Measurements from ENCODE around the gene C1orf146.
"Not testable (repeated sequence)": the region's sequence is repeated elsewhere in the genome, so short reads cannot be mapped to it uniquely, and the experiment has no call there.

Gene C1orf146

DNA sequence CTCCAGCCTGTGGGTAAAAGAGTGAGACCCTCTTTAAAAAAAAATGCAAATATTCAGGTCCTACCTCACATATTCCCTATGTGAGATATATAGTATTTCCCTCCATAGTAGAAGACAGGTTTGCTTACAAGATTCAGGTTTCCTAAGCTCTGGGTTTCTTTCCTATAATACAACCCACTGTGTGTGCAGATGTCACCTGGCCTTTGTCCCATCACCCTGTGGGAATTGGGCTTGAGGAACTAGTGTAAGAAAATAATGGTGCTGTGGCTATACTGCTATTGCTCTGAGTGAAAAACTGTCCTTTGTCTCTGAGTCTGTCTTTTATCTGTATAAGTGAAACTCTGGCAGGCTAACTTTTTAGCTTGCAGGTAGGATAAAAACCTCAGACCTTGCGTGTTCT is 13.0 kb downstream of the C1orf146 start:
- TF ChIP-seq PKNOX1 (IDR thresholded peaks at IDR 0.05), result no peak
- no peak for TF ChIP-seq SUZ12 (IDR thresholded peaks at IDR 0.05)
- no peak for TF ChIP-seq ARNT (IDR thresholded peaks at IDR 0.05)
- TF ChIP-seq FOXA1 (IDR thresholded peaks at IDR 0.05), result no peak
- no peak for TF ChIP-seq FOXK2 (IDR thresholded peaks at IDR 0.05)
- TF ChIP-seq ELF4 (IDR thresholded peaks at IDR 0.05), result no peak
- no peak for TF ChIP-seq ZNF384 (IDR thresholded peaks at IDR 0.05)
- no peak for TF ChIP-seq HDGF (IDR thresholded peaks at IDR 0.05; ENCODE audit: borderline replicate concordance)
- no peak for TF ChIP-seq BHLHE40 (IDR thresholded peaks at IDR 0.05; ENCODE audit: borderline replicate concordance)
- TF ChIP-seq NFRKB (IDR thresholded peaks at IDR 0.05), result no peak
- TF ChIP-seq L3MBTL2 (conservative IDR thresholded peaks at IDR 0.05), result no peak
- no peak for TF ChIP-seq CTBP1 (IDR thresholded peaks at IDR 0.05; ENCODE audit: borderline replicate concordance)
- ChIA-PET POLR2A (no interaction called here), CTCF (interaction anchor here (0.5 kb wide), 1 partner anchor 1256 kb away, joined by 3 read pairs; no protein-coding TSS in a partner anchor)
- no peak for DNase-seq (ENCODE audit: extremely low spot score)

- ChIA-PET POLR2A (no interaction called here), CTCF (interaction anchor here (1.0 kb wide), 1 partner anchor 51 kb away, joined by 3 read pairs; no protein-coding TSS in a partner anchor)
- no peak for TF ChIP-seq BHLHE40 (IDR thresholded peaks at IDR 0.05; ENCODE audit: borderline replicate concordance)
- TF ChIP-seq SUZ12 (IDR thresholded peaks at IDR 0.05), result no peak
- TF ChIP-seq SP1 (IDR thresholded peaks at IDR 0.05), result no peak
- TF ChIP-seq ARNT (IDR thresholded peaks at IDR 0.05), result no peak
- no peak for TF ChIP-seq L3MBTL2 (conservative IDR thresholded peaks at IDR 0.05)
- no peak for TF ChIP-seq NFRKB (IDR thresholded peaks at IDR 0.05)
- no peak for TF ChIP-seq ZNF384 (IDR thresholded peaks at IDR 0.05)
- no peak for TF ChIP-seq LEF1 (IDR thresholded peaks at IDR 0.05; ENCODE audit: borderline replicate concordance)
- no peak for TF ChIP-seq TARDBP (IDR thresholded peaks at IDR 0.05)
- DNase-seq (ENCODE audit: extremely low spot score), result no peak
Observed at GRCh38 chr1:92240034-92240433, 22.3 kb downstream of the C1orf146 start.

DNA sequence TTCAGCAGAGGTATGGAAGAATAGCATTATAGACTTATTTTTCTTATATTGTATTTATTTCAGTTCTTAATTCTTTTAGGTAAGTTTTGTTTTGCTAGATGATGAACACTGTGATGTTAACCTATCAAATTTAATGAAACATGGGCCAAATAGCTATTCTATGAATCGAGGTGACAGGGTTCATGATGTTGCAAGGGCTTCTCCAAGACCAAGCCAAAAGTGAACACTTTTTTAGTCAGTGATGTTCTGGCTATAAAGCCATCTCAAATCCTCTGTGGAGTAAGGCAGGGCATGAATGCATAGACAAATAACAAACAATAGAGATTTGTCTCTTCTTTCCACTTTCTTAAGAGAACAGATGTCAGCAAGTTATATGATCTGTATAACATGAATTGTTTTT is 26.7 kb downstream of the C1orf146 start:
- ChIA-PET POLR2A (no interaction called here), CTCF (no interaction called here)
- DNase-seq (ENCODE audit: extremely low spot score), result no peak
- TF ChIP-seq SP1 (IDR thresholded peaks at IDR 0.05) (no peak), HDGF (IDR thresholded peaks at IDR 0.05; ENCODE audit: borderline replicate concordance) (no peak), SUZ12 (IDR thresholded peaks at IDR 0.05) (no peak), CTBP1 (IDR thresholded peaks at IDR 0.05; ENCODE audit: borderline replicate concordance) (no peak), TARDBP (IDR thresholded peaks at IDR 0.05) (no peak), NFRKB (IDR thresholded peaks at IDR 0.05) (no peak), FOXM1 (IDR thresholded peaks at IDR 0.05; ENCODE audit: borderline replicate concordance) (no peak), PKNOX1 (IDR thresholded peaks at IDR 0.05) (no peak), BHLHE40 (IDR thresholded peaks at IDR 0.05; ENCODE audit: borderline replicate concordance) (no peak), L3MBTL2 (conservative IDR thresholded peaks at IDR 0.05) (no peak), FOXA1 (IDR thresholded peaks at IDR 0.05) (no peak)

GRCh38 chr1:92254714-92255113 is 37.0 kb downstream of the C1orf146 start:
- CTCF ChIA-PET, result interaction anchor here (0.6 kb wide), 1 partner anchor 539 kb away, joined by 5 read pairs; no protein-coding TSS in a partner anchor
- POLR2A ChIA-PET; DNase-seq (ENCODE audit: extremely low spot score): not testable (repeated sequence)

GRCh38 chr1:92259350-92259749 is 41.6 kb downstream of the C1orf146 start:
- TF ChIP-seq PKNOX1 (IDR thresholded peaks at IDR 0.05) (no peak), FOXK2 (IDR thresholded peaks at IDR 0.05) (no peak)
- POLR2A ChIA-PET, result no interaction called here
- CTCF ChIA-PET, result no interaction called here
- DNase-seq (ENCODE audit: extremely low spot score), result no peak

- CTCF ChIA-PET, result no interaction called here
- TF ChIP-seq BHLHE40 (IDR thresholded peaks at IDR 0.05; ENCODE audit: borderline replicate concordance), result no peak
- TF ChIP-seq TARDBP (IDR thresholded peaks at IDR 0.05), result no peak
- no peak for TF ChIP-seq NFRKB (IDR thresholded peaks at IDR 0.05)
- no peak for TF ChIP-seq FOXM1 (IDR thresholded peaks at IDR 0.05; ENCODE audit: borderline replicate concordance)
- no peak for TF ChIP-seq PKNOX1 (IDR thresholded peaks at IDR 0.05)
- TF ChIP-seq FOXK2 (IDR thresholded peaks at IDR 0.05), result no peak
- no peak for TF ChIP-seq ARNT (IDR thresholded peaks at IDR 0.05)
- TF ChIP-seq L3MBTL2 (conservative IDR thresholded peaks at IDR 0.05), result no peak
- TF ChIP-seq FOXA1 (IDR thresholded peaks at IDR 0.05), result no peak
- no peak for TF ChIP-seq SUZ12 (IDR thresholded peaks at IDR 0.05)
- TF ChIP-seq HDGF (IDR thresholded peaks at IDR 0.05; ENCODE audit: borderline replicate concordance), result no peak
- no peak for TF ChIP-seq LEF1 (IDR thresholded peaks at IDR 0.05; ENCODE audit: borderline replicate concordance)
- no peak for TF ChIP-seq CTBP1 (IDR thresholded peaks at IDR 0.05; ENCODE audit: borderline replicate concordance)
- no peak for TF ChIP-seq ELF4 (IDR thresholded peaks at IDR 0.05)
- TF ChIP-seq SP1 (IDR thresholded peaks at IDR 0.05), result no peak
- no peak for TF ChIP-seq ZNF384 (IDR thresholded peaks at IDR 0.05)
- no peak for DNase-seq (ENCODE audit: extremely low spot score)
- POLR2A ChIA-PET, result no interaction called here
Observed at GRCh38 chr1:92262516-92262915, 44.8 kb downstream of the C1orf146 start.

Measured in HEK293T (cell line).